HCT116 (cell line): ENCODE results near the gene SIAH2. TPM values are rescaled to one million over a fixed set of nuclear protein-coding genes. Genes with fewer than 3 reads are reported as not detected.

ENCODE experiments used
- ATAC-seq: fragments of 200-7000 bp; cut with Tn5 transposase; 2 replicates; pipeline ENCODE4 v1.9.1; 2020; ENCODE audit warnings: mild to moderate bottlenecking, moderate library complexity
- BruUV-seq: library from RNA; stranded (reverse); fragments of 400-500 nt; replicated peaks from 2 replicates; lab custom pipeline; 2021; lab: Mats Ljungman, UMichigan
- CTCF ChIA-PET: fragments of 300-600 bp; sonication (Branson Sonifier 250); formaldehyde crosslinking; loops from one replicate; lab custom pipeline; 2021; ENCODE audit warnings: antibody characterized with exemption; lab: Charles Lee
- POLR2A ChIA-PET: fragments of 300-600, 350-600 bp; sonication (Branson Sonifier 250); formaldehyde crosslinking; loops from one replicate; lab custom pipeline; 2021; ENCODE audit warnings: antibody characterized with exemption; lab: Charles Lee
- RAD21 ChIA-PET, 2 experiments: fragments of 300-600 bp; sonication (Branson Sonifier 250); formaldehyde crosslinking; loops; one replicate each; lab custom pipeline; 2023; ENCODE audit warnings: low total read pairs in 2 of 2; ENCODE audit not compliant: uncharacterized antibody in 2 of 2, unreplicated experiment in 2 of 2, low non-redundant PET in 1 of 2; lab: Charles Lee
- DNase-seq: peaks from one replicate; pipeline ENCODE4 v3.0.0-alpha.2; 2010; ENCODE audit warnings: low read depth, low spot score
- H2AFZ ChIP-seq: fragments of 200-600 bp; shearing (Covaris generic), sonication (generic); 2 replicates; pipeline ENCODE4 v1.6.1; 2017; ENCODE audit warnings: low read depth, mixed run types, mixed read lengths, antibody characterized with exemption, low read length; ENCODE audit not compliant: poor library complexity, severe bottlenecking
- H3K27ac ChIP-seq: 2 replicates; pipeline ENCODE4 v1.5.1; 2012; ENCODE audit warnings: low read depth, low read length
- H3K27me3 ChIP-seq: fragments of 200-600 bp; sonication (generic); 2 replicates; pipeline ENCODE4 v1.6.1; 2016; ENCODE audit warnings: mixed run types, low read length, mixed read lengths; ENCODE audit not compliant: insufficient read depth
- H3K36me3 ChIP-seq, 2 experiments: fragments of 200-500 bp in 1 of 2; fragments of 200-600 bp in 1 of 2; sonication (Bioruptor generic) in 1 of 2; sonication (generic) in 1 of 2; 2 replicates each; pipeline versions ENCODE4 v1.5.1 to v1.6.1; 2014 to 2016; ENCODE audit warnings: low read length in 2 of 2, inconsistent platforms in 1 of 2, mixed read lengths in 1 of 2, mixed run types in 1 of 2; ENCODE audit not compliant: insufficient read depth in 2 of 2, control insufficient read depth in 1 of 2
- H3K4me1 ChIP-seq, 2 experiments: fragments of 200-600 bp in 1 of 2; sonication (generic) in 1 of 2; 2 replicates each; pipeline versions ENCODE4 v1.5.1 to v1.6.1; 2012 to 2017; ENCODE audit warnings: low read length in 2 of 2, inconsistent platforms in 1 of 2, mild to moderate bottlenecking in 1 of 2, mixed read lengths in 1 of 2, mixed run types in 1 of 2, moderate library complexity in 1 of 2; ENCODE audit not compliant: insufficient read depth in 2 of 2, control insufficient read depth in 1 of 2
- H3K4me2 ChIP-seq: fragments of 200-600 bp; sonication (generic); 2 replicates; pipeline ENCODE4 v1.6.1; 2017; ENCODE audit warnings: mixed run types, low read length, mixed read lengths
- H3K4me3 ChIP-seq, 2 experiments: fragments of 200-600 bp in 1 of 2; sonication (generic) in 1 of 2; replicated peaks in 1 of 2; 2 replicates each; pipeline ENCODE4 v1.5.1; 2011 to 2016; ENCODE audit warnings: low read length in 2 of 2, control low read depth in 1 of 2, low read depth in 1 of 2, mild to moderate bottlenecking in 1 of 2, mixed read lengths in 1 of 2, mixed run types in 1 of 2
- H3K79me2 ChIP-seq: fragments of 200-600 bp; sonication (generic); 2 replicates; pipeline ENCODE4 v1.6.1; 2017; ENCODE audit warnings: mild to moderate bottlenecking, mixed run types, low read length, moderate library complexity, mixed read lengths; ENCODE audit not compliant: insufficient read depth
- H3K9ac ChIP-seq: fragments of 200-600 bp; sonication (generic); 2 replicates; pipeline ENCODE4 v1.6.1; 2016; ENCODE audit warnings: low read length, mixed read lengths
- H3K9me2 ChIP-seq: fragments of 200-600 bp; sonication (generic), shearing (Covaris generic); 2 replicates; pipeline ENCODE4 v1.6.1; 2017; ENCODE audit warnings: mixed run types, mild to moderate bottlenecking, moderate library complexity; ENCODE audit not compliant: insufficient read depth
- H3K9me3 ChIP-seq, 2 experiments: fragments of 200-500 bp in 1 of 2; fragments of 200-600 bp in 1 of 2; sonication (Bioruptor generic) in 1 of 2; sonication (generic) in 1 of 2; 2 replicates each; pipeline ENCODE4 v1.6.1; 2014 to 2017; ENCODE audit warnings: low read length in 2 of 2, mixed read lengths in 2 of 2, inconsistent platforms in 1 of 2, low read depth in 1 of 2, mild to moderate bottlenecking in 1 of 2, mixed run types in 1 of 2, moderate library complexity in 1 of 2; ENCODE audit not compliant: control insufficient read depth in 1 of 2, insufficient read depth in 1 of 2
- H4K20me1 ChIP-seq: fragments of 200-600 bp; sonication (generic), shearing (Covaris generic); 2 replicates; pipeline ENCODE4 v1.6.1; 2017; ENCODE audit warnings: mixed run types, mild to moderate bottlenecking, moderate library complexity; ENCODE audit not compliant: insufficient read depth
- ATF3 ChIP-seq: IDR thresholded peaks from 2 replicates; pipeline ENCODE4 v1.6.1; 2012
- CEBPB ChIP-seq: IDR thresholded peaks from 2 replicates; pipeline ENCODE4 v1.6.1; 2012; ENCODE audit warnings: low read depth
- EZH2 ChIP-seq: fragments of 200-600 bp; sonication (generic); IDR thresholded peaks from 2 replicates; pipeline ENCODE4 v1.6.1; 2017; ENCODE audit warnings: antibody characterized with exemption, mixed run types
- EZH2phosphoT487 ChIP-seq: fragments of 200-600 bp; IDR thresholded peaks from 2 replicates; pipeline ENCODE4 v1.6.1; 2018; ENCODE audit warnings: antibody characterized with exemption, borderline replicate concordance
- SP1 ChIP-seq: IDR thresholded peaks from 2 replicates; pipeline ENCODE4 v1.6.1; 2012; ENCODE audit warnings: low read depth
- TCF7L2 ChIP-seq: IDR thresholded peaks from 2 replicates; pipeline ENCODE4 v1.7.0; 2011; ENCODE audit warnings: borderline replicate concordance, inconsistent platforms; ENCODE audit not compliant: insufficient read depth, insufficient read length; ENCODE audit errors: extremely low read depth
- YY1 ChIP-seq: IDR thresholded peaks from 2 replicates; pipeline ENCODE4 v1.6.1; 2011; ENCODE audit warnings: low read length, low read depth, moderate library complexity, mild to moderate bottlenecking; ENCODE audit not compliant: insufficient replicate concordance; ENCODE audit errors: extremely low read depth
- ZNF274 ChIP-seq: fragments of 200-500 bp; sonication (Bioruptor generic); IDR thresholded peaks from 2 replicates; pipeline ENCODE4 v1.6.1; 2014; ENCODE audit warnings: mild to moderate bottlenecking, low read depth, low read length, inconsistent platforms
- intact Hi-C: fragments of 100-400 bp; cut with micrococcal nuclease; formaldehyde crosslinking; loops from 2 replicates; pipeline ENCODE4 v1.10.0; 2022
- total RNA-seq: library from RNA; stranded (reverse); gene quantifications from one replicate; pipeline ENCODE4 v1.2.1, GENCODE V29; 2021; ENCODE audit not compliant: unreplicated experiment

SIAH2 gene
- total RNA-seq, 1 experiment from 2014 or later, result 39.9 TPM

GRCh38 chr3:150723946-150724345, 39.0 kb downstream of the SIAH2 start:
- ChIA-PET POLR2A (no interaction called here), RAD21 (no interaction called here), CTCF (interaction anchor here (0.7 kb wide), 1 partner anchor 141 kb away, joined by 3 read pairs; no protein-coding TSS in a partner anchor)
- Histone ChIP-seq H2AFZ (no peak overlapping the region), H3K27ac (no peak overlapping the region), H3K9ac (no peak overlapping the region), H3K27me3 (no peaks in the 10 kb centered on the region), H3K4me1 (peaks cover 0 to 11% of the 10 kb centered on the region in 2 experiments; a peak in 3 of 4 replicates), H3K4me3 (no peak overlapping the region), H3K9me2 (no peaks in the 10 kb centered on the region), H3K4me2 (no peak overlapping the region), H4K20me1 (no peaks in the 10 kb centered on the region), H3K79me2 (no peaks in the 10 kb centered on the region), H3K9me3 (no peaks in the 10 kb centered on the region), H3K36me3 (no peaks in the 10 kb centered on the region)
- DNase-seq, result no peak
- no peak for ATAC-seq
- TF ChIP-seq CEBPB, result no peak
- no peak for TF ChIP-seq SP1
- no peak for TF ChIP-seq ATF3
- no peak for TF ChIP-seq TCF7L2
- no peak for TF ChIP-seq EZH2phosphoT487
- intact Hi-C loops, result loop anchor here (5.0 kb wide), 2 partner anchors 197 to 423 kb away; no protein-coding TSS in a partner anchor
- no TSS peak for BruUV-seq

GRCh38 chr3:150722267-150722666, 40.7 kb downstream of the SIAH2 start:
- BruUV-seq, result no TSS peak
- RAD21 ChIA-PET, result interaction anchor here (0.9 to 1.6 kb wide), 3 partner anchors 65 to 142 kb away, joined by 3 to 5 read pairs (median 4); no protein-coding TSS in a partner anchor
- H4K20me1 ChIP-seq, result no peaks in the 10 kb centered on the region
- no peaks in the 10 kb centered on the region for H3K79me2 ChIP-seq
- no peak overlapping the region for H2AFZ ChIP-seq
- intact Hi-C loops, result loop anchor here (5.0 kb wide), 2 partner anchors 195 to 425 kb away; no protein-coding TSS in a partner anchor
- no peak for DNase-seq
- H3K36me3 ChIP-seq, result no peaks in the 10 kb centered on the region
- no peak overlapping the region for H3K4me2 ChIP-seq
- H3K9me2 ChIP-seq, result no peaks in the 10 kb centered on the region
- no peaks in the 10 kb centered on the region for H3K27me3 ChIP-seq
- CTCF ChIA-PET, result interaction anchor here (0.9 to 2.5 kb wide), 3 partner anchors 40 to 143 kb away, joined by 3 to 18 read pairs (median 3); no protein-coding TSS in a partner anchor
- peaks cover 0 to 11% of the 10 kb centered on the region in 2 experiments; a peak in 3 of 4 replicates for H3K4me1 ChIP-seq
- no peak for ATAC-seq
- no peaks in the 10 kb centered on the region for H3K9me3 ChIP-seq
- no peak overlapping the region for H3K27ac ChIP-seq
- POLR2A ChIA-PET, result no interaction called here
- H3K9ac ChIP-seq, result no peak overlapping the region
- TF ChIP-seq YY1, result no peak
- no peak for TF ChIP-seq ZNF274
- no peak for TF ChIP-seq EZH2
- no peak overlapping the region for H3K4me3 ChIP-seq
